ENCODE measurements around the gene TRIO.

DNA sequence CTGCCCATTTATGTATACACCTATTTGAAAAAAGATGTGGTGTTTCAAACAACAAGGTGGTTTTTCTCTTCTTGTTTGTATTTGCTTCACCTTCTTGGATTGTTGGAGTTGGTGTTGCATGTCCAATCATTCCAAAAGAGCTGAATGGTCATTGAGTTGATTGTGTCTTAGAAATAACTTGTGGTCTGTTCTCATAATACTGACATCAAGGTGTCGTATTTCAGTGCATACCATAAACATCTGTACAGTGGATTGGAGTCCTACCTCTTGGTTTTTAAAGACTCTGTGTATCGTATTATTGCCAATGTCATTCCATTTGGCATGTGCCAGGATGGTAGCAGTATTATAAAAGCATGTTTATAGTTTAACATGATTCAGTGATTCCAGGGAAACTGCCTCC is 73.2 kb downstream of the TRIO start:
- TF ChIP-seq POLR2A (IDR thresholded peaks at IDR 0.05) = no peak
- TF ChIP-seq, protein P1, sequence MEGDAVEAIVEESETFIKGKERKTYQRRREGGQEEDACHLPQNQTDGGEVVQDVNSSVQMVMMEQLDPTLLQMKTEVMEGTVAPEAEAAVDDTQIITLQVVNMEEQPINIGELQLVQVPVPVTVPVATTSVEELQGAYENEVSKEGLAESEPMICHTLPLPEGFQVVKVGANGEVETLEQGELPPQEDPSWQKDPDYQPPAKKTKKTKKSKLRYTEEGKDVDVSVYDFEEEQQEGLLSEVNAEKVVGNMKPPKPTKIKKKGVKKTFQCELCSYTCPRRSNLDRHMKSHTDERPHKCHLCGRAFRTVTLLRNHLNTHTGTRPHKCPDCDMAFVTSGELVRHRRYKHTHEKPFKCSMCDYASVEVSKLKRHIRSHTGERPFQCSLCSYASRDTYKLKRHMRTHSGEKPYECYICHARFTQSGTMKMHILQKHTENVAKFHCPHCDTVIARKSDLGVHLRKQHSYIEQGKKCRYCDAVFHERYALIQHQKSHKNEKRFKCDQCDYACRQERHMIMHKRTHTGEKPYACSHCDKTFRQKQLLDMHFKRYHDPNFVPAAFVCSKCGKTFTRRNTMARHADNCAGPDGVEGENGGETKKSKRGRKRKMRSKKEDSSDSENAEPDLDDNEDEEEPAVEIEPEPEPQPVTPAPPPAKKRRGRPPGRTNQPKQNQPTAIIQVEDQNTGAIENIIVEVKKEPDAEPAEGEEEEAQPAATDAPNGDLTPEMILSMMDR (IDR thresholded peaks at IDR 0.05) = no peak
